K562 (cell line): ENCODE results near the gene SMIM35. TPM values are rescaled to one million over a fixed set of nuclear protein-coding genes. Genes with fewer than 3 reads are reported as not detected.

ENCODE experiments used
- BRD9 ChIP-seq: fragments of 450-650 bp; IDR thresholded peaks from 2 replicates; pipeline ENCODE4 v1.6.1; 2018; ENCODE audit warnings: low read depth; ENCODE audit not compliant: partially characterized antibody
- C11orf30 ChIP-seq: fragments of 450-650 bp; IDR thresholded peaks from 2 replicates; pipeline ENCODE4 v1.6.1; 2016; ENCODE audit warnings: low read depth, mild to moderate bottlenecking
- CEBPG ChIP-seq, 3 experiments: fragments of 200-800 bp in 1 of 3; sonication (Bioruptor generic) in 1 of 3; sonication (generic) in 1 of 3; formaldehyde crosslinking in 1 of 3; IDR thresholded peaks in 2 of 3; conservative IDR thresholded peaks in 1 of 3; 2 replicates each; pipeline versions ENCODE4 v1.6.1 to v1.8.0; 2016 to 2022; ENCODE audit warnings: missing compliant biosample characterization in 2 of 3, missing genetic modification characterization in 2 of 3, mild to moderate bottlenecking in 1 of 3, missing genetic modification reagents in 1 of 3
- ETS2 ChIP-seq: IDR thresholded peaks from 2 replicates; pipeline ENCODE4 v1.6.1; 2016; ENCODE audit warnings: borderline replicate concordance, missing genetic modification characterization, mild to moderate bottlenecking, moderate library complexity, missing compliant biosample characterization; ENCODE audit not compliant: poor library complexity, severe bottlenecking
- FOXP1 ChIP-seq: sonication (generic); formaldehyde crosslinking; IDR thresholded peaks from 2 replicates; pipeline ENCODE4 v1.8.0; 2022; ENCODE audit warnings: mild to moderate bottlenecking, missing genetic modification reagents
- HNRNPUL1 ChIP-seq: fragments of 200-400 bp; formaldehyde crosslinking; IDR thresholded peaks from 2 replicates; pipeline ENCODE4 v1.6.1; 2017; ENCODE audit warnings: low read length
- LARP7 ChIP-seq: fragments of 450-650 bp; IDR thresholded peaks from 2 replicates; pipeline ENCODE4 v1.6.1; 2016
- MAZ ChIP-seq, 2 experiments: fragments of 450-650 bp in 1 of 2; sonication (generic) in 1 of 2; formaldehyde crosslinking; IDR thresholded peaks in 1 of 2; conservative IDR thresholded peaks in 1 of 2; 2 replicates each; pipeline versions ENCODE4 v1.4.0 to v1.5.0; 2020; ENCODE audit warnings: mild to moderate bottlenecking in 1 of 2, missing genetic modification reagents in 1 of 2
- MNT ChIP-seq, 2 experiments: fragments of 450-650 bp; conservative IDR thresholded peaks; 2 replicates each; pipeline ENCODE4 v1.6.1; 2017; ENCODE audit warnings: mild to moderate bottlenecking in 2 of 2, moderate library complexity in 2 of 2
- MXD1 ChIP-seq: fragments of 250-450 bp; sonication (Bioruptor Pico); IDR thresholded peaks from 2 replicates; pipeline ENCODE4 v1.8.0; 2021; ENCODE audit warnings: borderline replicate concordance, mild to moderate bottlenecking, moderate library complexity; ENCODE audit not compliant: poor library complexity, severe bottlenecking
- NBN ChIP-seq: fragments of 450-650 bp; IDR thresholded peaks from 2 replicates; pipeline ENCODE4 v1.6.1; 2016; ENCODE audit warnings: low read depth, mild to moderate bottlenecking
- NCOA4 ChIP-seq: fragments of 450-650 bp; IDR thresholded peaks from 2 replicates; pipeline ENCODE4 v1.6.1; 2018; ENCODE audit warnings: mild to moderate bottlenecking; ENCODE audit not compliant: partially characterized antibody
- RCOR1 ChIP-seq, 2 experiments: IDR thresholded peaks; 2 replicates each; pipeline ENCODE4 v1.6.1; 2012; ENCODE audit warnings: low read depth in 2 of 2, low read length in 2 of 2, borderline replicate concordance in 1 of 2, improper control_type of control experiment in 1 of 2
- SMARCE1 ChIP-seq: fragments of 450-650 bp; IDR thresholded peaks from 2 replicates; pipeline ENCODE4 v1.7.1; 2016; ENCODE audit warnings: mild to moderate bottlenecking
- TCFL5 ChIP-seq: fragments of 250-450 bp; sonication (Bioruptor Pico); conservative IDR thresholded peaks from 2 replicates; pipeline ENCODE4 v1.6.1; 2021; ENCODE audit warnings: mild to moderate bottlenecking, moderate library complexity, matching md5 sums
- USF1 ChIP-seq: sonication (generic); formaldehyde crosslinking; IDR thresholded peaks from 2 replicates; pipeline ENCODE4 v1.9.0; 2022; ENCODE audit warnings: mild to moderate bottlenecking, missing genetic modification reagents
- ZBTB2 ChIP-seq: fragments of 450-650 bp; IDR thresholded peaks from 2 replicates; pipeline ENCODE4 v1.6.1; 2016; ENCODE audit warnings: antibody characterized with exemption
- ZBTB34 ChIP-seq: fragments of 250-450 bp; sonication (Bioruptor Pico); IDR thresholded peaks from 2 replicates; pipeline ENCODE4 v1.8.0; 2021; ENCODE audit warnings: mild to moderate bottlenecking, moderate library complexity
- ZNF584 ChIP-seq: fragments of 200-800 bp; sonication (Bioruptor generic); IDR thresholded peaks from 2 replicates; pipeline ENCODE4 v1.6.1; 2016; ENCODE audit warnings: low read depth, mild to moderate bottlenecking, missing genetic modification characterization, missing compliant biosample characterization
- ZNF668 ChIP-seq: fragments of 250-450 bp; sonication (Bioruptor Pico); IDR thresholded peaks from 2 replicates; pipeline ENCODE4 v1.8.0; 2022; ENCODE audit warnings: mild to moderate bottlenecking, inconsistent platforms
- ZNF780A ChIP-seq: fragments of 250-450 bp; sonication (Bioruptor Pico); IDR thresholded peaks from 2 replicates; pipeline ENCODE4 v1.5.0; 2021; ENCODE audit warnings: mild to moderate bottlenecking
- ZSCAN29 ChIP-seq: fragments of 450-650 bp; IDR thresholded peaks from 2 replicates; pipeline ENCODE4 v1.6.1; 2017
- polyA plus RNA-seq, 8 experiments: library from polyadenylated mRNA; depleted of rRNA in 4 of 8; stranded (reverse) in 5 of 8; unstranded in 3 of 8; fragments of >200 nt; fragmentation: Nextera tagmentation in 2 of 8; fragmentation: Illumina TruSeq in 1 of 8; extraction: Ambion mirVana in 2 of 8; extraction: Trizol in 1 of 8; gene quantifications; 2 replicates each; pipeline versions ENCODE4 v1.2.1 to v1.2.3, GENCODE V29; 2011 to 2014; ENCODE audit warnings: inconsistent platforms in 1 of 8, missing spikeins in 1 of 8
- total RNA-seq, 7 experiments: library from RNA; depleted of rRNA in 6 of 7; stranded (reverse); fragments of >200 nt in 6 of 7; fragmentation: Illumina TruSeq in 2 of 7; extraction: Trizol in 2 of 7; gene quantifications; 2 replicates each; pipeline versions ENCODE4 v1.2.1 to v1.2.3, GENCODE V29; 2011 to 2021; ENCODE audit warnings: low replicate concordance in 1 of 7

SMIM35 gene
- total and polyA plus RNA-seq, 9 of the 15 experiments (the other 6 are each of a cell fraction or from before 2014, with no cell fraction given) = 0.03 TPM; not detected in 7

GRCh38 chr11:118001494-118001971, 85.2 kb downstream of the SMIM35 start (continued):
- TF ChIP-seq MNT (conservative IDR thresholded peaks at IDR 0.05) (peak; percentile 55 to 60; a peak in 3 of 4 replicates), ZNF584 (no peak), TCFL5 (CRISPR knock-in tag) (no peak), SMARCE1 (no peak), CEBPG (CRISPR knock-in tag; IDR thresholded peaks at IDR 0.05) (no peak), CEBPG (tag; conservative IDR thresholded peaks at IDR 0.05 in 1 of 2, IDR thresholded peaks at IDR 0.05 in 1 of 2) (no peak), HNRNPUL1 (no peak), NBN (peak; percentile 14; the same call in 1 of the 2 replicates), C11orf30 (no peak), ZNF780A (no peak), ZBTB2 (no peak), ETS2 (no peak), LARP7 (no peak), ZSCAN29 (no peak), RCOR1 (IDR thresholded peaks at IDR 0.05; ENCODE audit: borderline replicate concordance in 1 of 2, low read depth in 2 of 2, low read length in 2 of 2) (0 out of 4 replicates have a peak, but pooled peaks of 1 of the 2 experiments have one; percentile 20), NCOA4 (no peak), BRD9 (no peak), MAZ (CRISPR knock-in tag; conservative IDR thresholded peaks at IDR 0.05 in 1 of 2, IDR thresholded peaks at IDR 0.05 in 1 of 2) (no peak), ZNF668 (peak; percentile 64; the same call in 1 of the 2 replicates), FOXP1 (CRISPR knock-in tag) (no peak), USF1 (peak; percentile 35; the same call in 1 of the 2 replicates), ZBTB34 (CRISPR knock-in tag) (no peak), MXD1 (CRISPR knock-in tag) (no peak)
